ENCODE measurements around the gene CCDC28B. TPM values are rescaled to one million over a fixed set of nuclear protein-coding genes. Genes with fewer than 3 reads are reported as not detected.

Gene CCDC28B
- polyA plus RNA-seq, 4 donors, result 20.6 to 26.3 (median 22.2) TPM

GRCh38 chr1:32249831-32250525 lies 49.6 kb downstream of the CCDC28B start:
- DNase-seq (ENCODE audit: low read depth in 4 of 4, low spot score in 3 of 4), result no peak

- no peak for DNase-seq (ENCODE audit: low read depth in 4 of 4, low spot score in 3 of 4)
Observed at GRCh38 chr1:32250893-32251716, 50.7 kb downstream of the CCDC28B start, which contains the start of gene LCK. Gene LCK (plus strand): TSS chr1:32251265. CDS start chr1:32274330, 23,065 bp downstream.

Other genes with a start within 250 kb of the CCDC28B start
- 100 to 1,000 TPM; 258 to 297 (median 282) TPM for gene KHDRBS1, start 186.7 kb upstream of the CCDC28B start, polyA plus RNA-seq (ENCODE audit: insufficient read length in 4 of 4)
- gene TMEM39B, start 127.7 kb upstream of the CCDC28B start, polyA plus RNA-seq (ENCODE audit: insufficient read length in 4 of 4), result 10 to 100 TPM; 19.7 to 22.1 (median 19.9) TPM
- gene KPNA6, start 92.5 kb upstream of the CCDC28B start, polyA plus RNA-seq (ENCODE audit: insufficient read length in 4 of 4), result 10 to 100 TPM; 33.4 to 42.0 (median 38.4) TPM
- 10 to 100 TPM; 41.6 to 48.3 (median 45.7) TPM for gene TXLNA, start 20.9 kb upstream of the CCDC28B start, polyA plus RNA-seq (ENCODE audit: insufficient read length in 4 of 4)
- gene IQCC, start 5.1 kb downstream of the CCDC28B start, polyA plus RNA-seq (ENCODE audit: insufficient read length in 4 of 4), result 1 to 10 TPM; 7.3 to 7.9 (median 7.8) TPM
- gene DCDC2B, start 8.5 kb downstream of the CCDC28B start, polyA plus RNA-seq (ENCODE audit: insufficient read length in 4 of 4), result under 1 TPM; 0.62 to 0.96 (median 0.72) TPM
- gene TMEM234, start 21.8 kb downstream of the CCDC28B start, polyA plus RNA-seq (ENCODE audit: insufficient read length in 4 of 4), result 10 to 100 TPM; 21.0 to 24.4 (median 23.3) TPM
- gene EIF3I, start 21.8 kb downstream of the CCDC28B start, polyA plus RNA-seq (ENCODE audit: insufficient read length in 4 of 4), result 100 to 1,000 TPM; 173 to 190 (median 177) TPM
- 10 to 100 TPM in 3 of 4 donors, 1 to 10 TPM in 1; 8.4 to 11.1 (median 10.7) TPM for gene FAM167B, start 46.6 kb downstream of the CCDC28B start, polyA plus RNA-seq (ENCODE audit: insufficient read length in 4 of 4)
- gene LCK, start 50.7 kb downstream of the CCDC28B start, polyA plus RNA-seq (ENCODE audit: insufficient read length in 4 of 4), result 1 to 10 TPM; 4.2 to 6.7 (median 5.2) TPM
- 100 to 1,000 TPM; 162 to 193 (median 179) TPM for gene HDAC1, start 91.5 kb downstream of the CCDC28B start, polyA plus RNA-seq (ENCODE audit: insufficient read length in 4 of 4)
- 100 to 1,000 TPM; 443 to 517 (median 479) TPM for gene MARCKSL1, start 135.6 kb downstream of the CCDC28B start, polyA plus RNA-seq (ENCODE audit: insufficient read length in 4 of 4)
- 1 to 10 TPM; 3.0 to 7.2 (median 6.6) TPM for gene FAM229A, start 161.9 kb downstream of the CCDC28B start, polyA plus RNA-seq (ENCODE audit: insufficient read length in 4 of 4)
- gene TSSK3, start 161.9 kb downstream of the CCDC28B start, polyA plus RNA-seq (ENCODE audit: insufficient read length in 4 of 4), result 1 to 10 TPM; 2.0 to 4.3 (median 3.0) TPM
- gene BSDC1, start 193.8 kb downstream of the CCDC28B start, polyA plus RNA-seq (ENCODE audit: insufficient read length in 4 of 4), result 10 to 100 TPM; 58.6 to 63.3 (median 61.2) TPM

Measured in right renal pelvis (tissue), 4 donors.